HFFc6 (cell line): ENCODE results near the gene CDK14. TPM values are rescaled to one million over a fixed set of nuclear protein-coding genes. Genes with fewer than 3 reads are reported as not detected.

ENCODE experiments used
- DNase-seq: peaks from one replicate; pipeline ENCODE4 v3.0.0-alpha.2; 2018
- H3K27ac Mint-ChIP-seq: 2 replicates; pipeline ENCODE4 v1.8.0; 2020; ENCODE audit warnings: mild to moderate bottlenecking, mixed read lengths
- H3K27me3 Mint-ChIP-seq: 2 replicates; pipeline ENCODE4 v1.8.0; 2021; ENCODE audit warnings: mild to moderate bottlenecking, moderate library complexity, mixed read lengths; ENCODE audit not compliant: insufficient read depth
- H3K36me3 Mint-ChIP-seq: 2 replicates; pipeline ENCODE4 v1.8.0; 2021; ENCODE audit warnings: low read depth, mixed read lengths
- H3K4me1 Mint-ChIP-seq: 2 replicates; pipeline ENCODE4 v1.8.0; 2020; ENCODE audit warnings: low read depth, mixed read lengths
- H3K4me3 Mint-ChIP-seq: 2 replicates; pipeline ENCODE4 v1.8.0; 2020; ENCODE audit warnings: mild to moderate bottlenecking, moderate library complexity, mixed read lengths
- H3K9me3 Mint-ChIP-seq: 2 replicates; pipeline ENCODE4 v1.8.0; 2020; ENCODE audit warnings: mild to moderate bottlenecking, mixed read lengths
- CTCF ChIP-seq: fragments of 200-600 bp; sonication (generic); IDR thresholded peaks from 2 replicates; pipeline ENCODE4 v1.5.0; 2021; ENCODE audit warnings: antibody characterized with exemption, mild to moderate bottlenecking
- total RNA-seq, 6 experiments: library from RNA; stranded (reverse); fragmentation: NEBNext Ultra II Directional; extraction: Animal tissue kit (Norgen Biotek cat#: 25700); gene quantifications; 2 replicates in 1 of 6; 3 replicates in 5 of 6; pipeline ENCODE4 v1.2.3, GENCODE V29; 2021

CDK14 gene
- total RNA-seq, 6 experiments from 2014 or later: 18.4 to 28.6 (median 27.2) TPM

- H3K4me1 Mint-ChIP-seq: peaks cover 16% of the 10 kb centered on the region
- no peaks in the 10 kb centered on the region; the same call in 1 of the 2 replicates for H3K27me3 Mint-ChIP-seq
- no peak overlapping the region for H3K4me3 Mint-ChIP-seq
- H3K27ac Mint-ChIP-seq: no peak overlapping the region
- no peak for DNase-seq
- no peaks in the 10 kb centered on the region for H3K9me3 Mint-ChIP-seq
- peaks cover 10% of the 10 kb centered on the region; the same call in 1 of the 2 replicates for H3K36me3 Mint-ChIP-seq
- no peak for TF ChIP-seq CTCF
These were observed 307.7 kb downstream of the CDK14 start for GRCh38 chr7:90903841-90904240.

DNA sequence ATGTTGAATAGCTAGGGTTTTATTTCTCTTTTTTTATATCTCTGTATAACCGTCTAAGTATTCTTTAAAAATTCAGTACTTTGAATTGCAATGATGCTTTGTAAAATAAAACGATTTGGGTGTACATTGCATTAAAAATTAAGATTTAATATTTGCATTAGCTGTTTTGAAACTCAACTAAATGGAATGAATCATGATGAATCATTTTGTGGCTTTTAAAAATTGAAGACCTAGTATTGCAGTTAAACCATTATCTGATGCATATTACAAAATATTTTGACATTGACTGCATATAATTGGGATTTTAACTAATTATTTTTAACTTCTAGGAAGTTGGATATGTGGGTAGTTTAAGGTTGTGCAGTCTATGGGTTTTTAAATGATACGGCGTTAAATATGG is 314.0 kb downstream of the CDK14 start:
- Mint-ChIP-seq H3K4me3 (no peak overlapping the region), H3K36me3 (no peaks in the 10 kb centered on the region), H3K27ac (no peak overlapping the region), H3K27me3 (no peaks in the 10 kb centered on the region), H3K9me3 (no peaks in the 10 kb centered on the region), H3K4me1 (peaks cover 22% of the 10 kb centered on the region)
- TF ChIP-seq CTCF: no peak
- no peak for DNase-seq

DNA sequence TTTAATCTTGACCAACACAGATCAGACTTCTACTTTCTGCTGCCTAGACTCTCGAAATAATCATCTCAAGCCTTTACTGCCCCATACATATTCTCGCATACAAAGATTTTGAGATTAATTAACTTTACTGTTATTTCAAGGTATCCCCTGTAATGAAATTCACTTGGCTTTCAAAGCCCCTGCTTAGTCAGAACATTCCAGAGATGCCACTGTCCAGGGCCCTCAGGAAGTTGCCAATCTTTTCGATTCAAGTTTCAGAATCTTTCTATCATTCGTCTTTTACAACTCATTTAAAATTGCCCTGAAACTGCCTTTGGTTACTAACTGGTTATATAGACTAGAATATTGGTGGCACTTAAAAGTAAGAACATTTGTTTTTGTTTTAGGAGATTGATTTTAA is 320.2 kb downstream of the CDK14 start:
- no peak for DNase-seq
- Mint-ChIP-seq H3K36me3 (peaks cover 3% of the 10 kb centered on the region; the same call in 1 of the 2 replicates), H3K27me3 (no peaks in the 10 kb centered on the region), H3K4me1 (peaks cover 10% of the 10 kb centered on the region), H3K4me3 (no peak overlapping the region), H3K9me3 (no peaks in the 10 kb centered on the region), H3K27ac (no peak overlapping the region)
- no peak for TF ChIP-seq CTCF

GRCh38 chr7:90917539-90917938 is 321.4 kb downstream of the CDK14 start:
- peaks cover 3% of the 10 kb centered on the region; the same call in 1 of the 2 replicates for H3K36me3 Mint-ChIP-seq
- DNase-seq: no peak
- H3K4me3 Mint-ChIP-seq: no peak overlapping the region
- H3K4me1 Mint-ChIP-seq: peaks cover 10% of the 10 kb centered on the region
- no peak for TF ChIP-seq CTCF
- H3K27me3 Mint-ChIP-seq: no peaks in the 10 kb centered on the region
- H3K27ac Mint-ChIP-seq: no peak overlapping the region
- H3K9me3 Mint-ChIP-seq: no peaks in the 10 kb centered on the region

- Mint-ChIP-seq H3K9me3 (no peaks in the 10 kb centered on the region), H3K27me3 (no peaks in the 10 kb centered on the region), H3K4me1 (peaks cover 10% of the 10 kb centered on the region), H3K36me3 (peaks cover 3% of the 10 kb centered on the region; the same call in 1 of the 2 replicates), H3K27ac (no peak overlapping the region), H3K4me3 (no peak overlapping the region)
- DNase-seq: no peak
- TF ChIP-seq CTCF: no peak
These were observed 322.2 kb downstream of the CDK14 start for GRCh38 chr7:90918303-90918702.

DNA sequence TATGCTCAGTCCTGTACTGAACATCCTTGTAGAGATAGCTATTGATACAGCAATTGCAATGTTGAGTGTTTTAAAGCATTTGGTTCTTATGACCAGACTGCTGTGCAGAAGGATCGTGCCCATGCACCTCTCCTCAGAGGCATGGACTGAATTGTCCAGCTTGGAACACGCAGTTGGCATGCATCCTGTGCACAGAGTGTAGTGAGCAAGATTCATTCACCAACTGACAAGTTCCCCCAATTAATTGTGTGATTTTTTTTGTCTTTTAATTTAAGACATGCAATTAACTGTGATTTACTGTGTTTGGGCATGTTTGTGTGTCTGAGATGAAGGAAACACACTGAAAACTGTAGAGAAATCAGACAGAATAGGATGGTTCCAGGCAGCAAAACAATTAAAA is 323.7 kb downstream of the CDK14 start:
- no peak overlapping the region for H3K4me3 Mint-ChIP-seq
- H3K36me3 Mint-ChIP-seq: peaks cover 3% of the 10 kb centered on the region; the same call in 1 of the 2 replicates
- H3K4me1 Mint-ChIP-seq: peaks cover 10% of the 10 kb centered on the region
- H3K27ac Mint-ChIP-seq: no peak overlapping the region
- no peaks in the 10 kb centered on the region for H3K9me3 Mint-ChIP-seq
- TF ChIP-seq CTCF: no peak
- no peaks in the 10 kb centered on the region for H3K27me3 Mint-ChIP-seq
- no peak for DNase-seq
